ENCODE results near the gene NRAP. TPM values are rescaled to one million over a fixed set of nuclear protein-coding genes. Genes with fewer than 3 reads are reported as not detected.

NRAP gene
- total RNA-seq, 6 donors from 2014 or later, result 0.11 TPM; not detected in 5

DNA sequence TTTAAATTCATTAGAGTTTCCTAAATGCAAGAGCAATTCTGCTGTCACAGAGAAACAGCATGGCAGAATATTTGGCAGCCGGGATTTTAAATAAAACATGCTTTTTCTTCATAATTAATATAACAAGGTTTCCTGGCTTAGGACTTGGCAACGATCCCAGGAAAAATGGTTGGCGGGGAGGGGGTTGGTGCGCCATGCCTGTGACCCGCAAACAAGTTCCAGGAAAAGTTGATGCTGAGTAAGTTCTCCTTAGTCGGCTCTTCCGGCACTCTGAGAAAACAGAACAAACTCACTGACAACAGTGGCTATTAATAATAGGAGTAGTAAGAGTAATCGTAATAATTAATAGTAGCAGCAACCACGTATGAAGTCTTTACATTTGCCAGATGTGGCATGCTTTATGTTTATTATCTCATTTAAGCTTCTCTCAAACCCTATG lies 106.4 kb downstream of the NRAP start:
- 13 to 19% methylated on average over 8 to 9 of the region's 9 CpGs for WGBS, 2 donors
- no peaks in the 10 kb centered on the region for H3K36me3 ChIP-seq
- H3K9me3 ChIP-seq, result no peaks in the 10 kb centered on the region
- no peak for DNase-seq
- H3K27me3 ChIP-seq, result peaks cover 0 to 10% (median 0%) of the 10 kb centered on the region in 4 donors
- H3K27ac ChIP-seq, result no peak overlapping the region
- H3K4me1 ChIP-seq, result peaks cover 0 to 9% (median 3%) of the 10 kb centered on the region in 4 donors
- ATAC-seq (ENCODE audit: low FRiP score in 2 of 2), result no peak
- TF ChIP-seq EP300 (IDR thresholded peaks at IDR 0.05) (no peak), POLR2AphosphoS5 (IDR thresholded peaks at IDR 0.05) (no peak), POLR2A (IDR thresholded peaks at IDR 0.05) (no peak)
- TF ChIP-seq, protein P1, sequence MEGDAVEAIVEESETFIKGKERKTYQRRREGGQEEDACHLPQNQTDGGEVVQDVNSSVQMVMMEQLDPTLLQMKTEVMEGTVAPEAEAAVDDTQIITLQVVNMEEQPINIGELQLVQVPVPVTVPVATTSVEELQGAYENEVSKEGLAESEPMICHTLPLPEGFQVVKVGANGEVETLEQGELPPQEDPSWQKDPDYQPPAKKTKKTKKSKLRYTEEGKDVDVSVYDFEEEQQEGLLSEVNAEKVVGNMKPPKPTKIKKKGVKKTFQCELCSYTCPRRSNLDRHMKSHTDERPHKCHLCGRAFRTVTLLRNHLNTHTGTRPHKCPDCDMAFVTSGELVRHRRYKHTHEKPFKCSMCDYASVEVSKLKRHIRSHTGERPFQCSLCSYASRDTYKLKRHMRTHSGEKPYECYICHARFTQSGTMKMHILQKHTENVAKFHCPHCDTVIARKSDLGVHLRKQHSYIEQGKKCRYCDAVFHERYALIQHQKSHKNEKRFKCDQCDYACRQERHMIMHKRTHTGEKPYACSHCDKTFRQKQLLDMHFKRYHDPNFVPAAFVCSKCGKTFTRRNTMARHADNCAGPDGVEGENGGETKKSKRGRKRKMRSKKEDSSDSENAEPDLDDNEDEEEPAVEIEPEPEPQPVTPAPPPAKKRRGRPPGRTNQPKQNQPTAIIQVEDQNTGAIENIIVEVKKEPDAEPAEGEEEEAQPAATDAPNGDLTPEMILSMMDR (IDR thresholded peaks at IDR 0.05), result no peak
- no peak overlapping the region for H3K4me3 ChIP-seq

DNA sequence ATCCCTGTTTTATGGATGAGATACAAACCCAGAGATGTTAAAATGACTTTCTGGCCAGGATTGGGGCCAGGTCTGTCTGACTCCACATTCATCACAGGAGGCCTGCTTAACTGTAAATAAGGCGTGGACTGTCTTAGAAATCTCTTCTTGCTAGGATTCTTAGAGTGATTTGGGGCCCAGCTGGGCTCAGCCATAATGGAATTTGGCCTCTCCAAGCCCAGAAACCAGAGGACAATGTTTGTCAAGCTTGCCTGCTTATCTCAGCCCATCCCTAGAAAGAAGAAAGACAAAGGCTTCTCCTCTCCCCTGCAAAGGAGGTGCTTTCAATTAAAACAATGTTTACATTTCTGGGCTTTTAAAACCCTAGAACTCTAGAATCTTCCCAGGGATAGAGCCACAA lies 108.1 kb downstream of the NRAP start:
- TF ChIP-seq EP300 (IDR thresholded peaks at IDR 0.05), result no peak
- TF ChIP-seq, protein P1 (IDR thresholded peaks at IDR 0.05), result no peak
- TF ChIP-seq POLR2AphosphoS5 (IDR thresholded peaks at IDR 0.05), result no peak
- no peak for TF ChIP-seq POLR2A (IDR thresholded peaks at IDR 0.05)
- 90 to 96% methylated on average over 1 of the region's 1 CpG for WGBS, 2 donors
- H3K27me3 ChIP-seq, result peaks cover 0 to 10% (median 0%) of the 10 kb centered on the region in 4 donors
- peaks cover 0 to 9% (median 3%) of the 10 kb centered on the region in 4 donors for H3K4me1 ChIP-seq
- H3K4me3 ChIP-seq, result no peak overlapping the region
- DNase-seq (no peak), ATAC-seq (ENCODE audit: low FRiP score in 2 of 2) (no peak)
- H3K36me3 ChIP-seq, result no peaks in the 10 kb centered on the region
- H3K9me3 ChIP-seq, result no peaks in the 10 kb centered on the region
- H3K27ac ChIP-seq, result no peak overlapping the region

DNA sequence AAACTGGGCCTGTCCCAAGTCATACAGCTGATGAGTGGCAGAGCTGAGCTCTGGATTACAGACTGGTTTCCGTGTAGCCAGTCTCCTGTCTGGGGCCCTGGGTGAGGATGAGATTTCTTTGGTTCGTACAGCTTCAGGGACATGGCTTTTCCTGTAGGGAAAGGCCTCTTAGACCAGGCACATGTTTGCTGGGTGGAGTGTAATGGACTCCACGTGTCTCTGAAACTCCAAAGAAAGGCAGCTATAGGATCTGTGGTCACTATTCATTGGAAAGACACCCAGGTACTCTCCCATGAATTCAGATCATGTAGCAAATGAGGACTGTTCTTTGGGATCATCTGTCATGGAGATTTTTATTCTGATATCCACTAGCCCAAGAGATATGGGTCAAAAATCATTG lies 108.6 kb downstream of the NRAP start:
- peaks cover 0 to 10% (median 0%) of the 10 kb centered on the region in 4 donors for H3K27me3 ChIP-seq
- 89 to 91% methylated on average over 3 of the region's 3 CpGs for WGBS, 2 donors
- TF ChIP-seq, protein P1 (IDR thresholded peaks at IDR 0.05), result no peak
- TF ChIP-seq POLR2A (IDR thresholded peaks at IDR 0.05) (no peak), POLR2AphosphoS5 (IDR thresholded peaks at IDR 0.05) (no peak), EP300 (IDR thresholded peaks at IDR 0.05) (no peak)
- no peaks in the 10 kb centered on the region for H3K9me3 ChIP-seq
- no peaks in the 10 kb centered on the region for H3K36me3 ChIP-seq
- H3K4me1 ChIP-seq, result peaks cover 0 to 9% (median 3%) of the 10 kb centered on the region in 4 donors
- H3K27ac ChIP-seq, result no peak overlapping the region
- H3K4me3 ChIP-seq, result no peak overlapping the region
- no peak for DNase-seq
- ATAC-seq (ENCODE audit: low FRiP score in 2 of 2), result no peak

DNA sequence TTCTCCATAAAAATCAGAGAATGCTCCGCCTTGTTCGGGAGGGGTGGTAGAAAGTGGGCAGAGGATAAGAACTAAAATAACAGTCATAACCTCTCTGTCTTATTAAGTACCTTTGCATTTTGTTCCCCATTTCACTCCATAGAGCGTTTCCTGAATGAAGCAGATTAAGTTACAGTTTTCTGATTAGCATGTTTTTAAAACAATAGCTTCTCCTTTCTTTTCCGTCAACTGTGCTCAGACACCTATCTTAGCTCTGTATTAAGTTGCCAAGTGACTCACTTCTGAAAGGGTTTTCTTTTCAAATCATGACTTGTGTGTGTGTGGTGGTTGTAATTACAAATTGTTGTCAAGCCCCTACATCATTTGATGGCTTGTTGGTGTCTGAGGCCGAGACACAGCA lies 109.6 kb downstream of the NRAP start:
- WGBS, 2 donors, result 66 to 79% methylated on average over 5 of the region's 5 CpGs

More for the DNA sequence above, 109.6 kb downstream of the NRAP start:
- Histone ChIP-seq H3K9me3 (no peaks in the 10 kb centered on the region), H3K4me1 (peaks cover 0 to 9% (median 3%) of the 10 kb centered on the region in 4 donors), H3K27ac (no peak overlapping the region), H3K36me3 (no peaks in the 10 kb centered on the region), H3K27me3 (peaks cover 0 to 10% (median 0%) of the 10 kb centered on the region in 4 donors), H3K4me3 (no peak overlapping the region)
- no peak for DNase-seq
- TF ChIP-seq, protein P1 (IDR thresholded peaks at IDR 0.05), result no peak
- TF ChIP-seq POLR2AphosphoS5 (IDR thresholded peaks at IDR 0.05) (no peak), EP300 (IDR thresholded peaks at IDR 0.05) (no peak), POLR2A (IDR thresholded peaks at IDR 0.05) (no peak)
- ATAC-seq (ENCODE audit: low FRiP score in 2 of 2), result no peak
